ENCODE measurements around the gene MYCN. TPM values are rescaled to one million over a fixed set of nuclear protein-coding genes. Genes with fewer than 3 reads are reported as not detected.
A peak's percentile ranks its signal among the peaks of the same experiment; 100 is the strongest.

MYCN gene
- total RNA-seq, 1 experiment from 2014 or later, result 68.3 TPM

DNA sequence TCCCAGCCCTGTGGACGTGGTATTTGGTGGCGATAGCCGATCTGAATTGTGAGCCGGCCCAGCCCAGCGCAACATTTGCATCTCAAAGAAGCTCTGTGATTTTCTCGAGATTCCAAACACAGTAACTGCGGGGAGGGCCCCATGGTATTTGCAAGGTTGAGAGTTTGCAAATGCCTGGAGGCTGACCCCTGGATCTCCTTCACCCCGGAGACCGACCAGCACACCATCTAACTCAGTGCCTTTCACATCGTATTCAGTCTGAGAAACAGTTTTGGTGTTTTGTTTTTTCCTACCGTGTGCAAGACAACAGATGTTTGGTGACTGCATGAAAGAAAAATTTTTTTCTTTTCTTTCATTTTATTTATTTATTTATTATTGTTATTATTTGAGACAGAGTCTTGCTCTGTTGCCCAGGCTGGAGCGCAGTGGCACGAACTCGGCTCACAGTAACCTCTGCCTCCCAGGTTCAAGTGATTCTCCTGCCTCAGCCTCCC is 40.3 kb downstream of the MYCN start:
- peak; percentile 77 for TF ChIP-seq ZNF423 (CRISPR knock-in tag; IDR thresholded peaks at IDR 0.05)
- TF ChIP-seq, protein P1, sequence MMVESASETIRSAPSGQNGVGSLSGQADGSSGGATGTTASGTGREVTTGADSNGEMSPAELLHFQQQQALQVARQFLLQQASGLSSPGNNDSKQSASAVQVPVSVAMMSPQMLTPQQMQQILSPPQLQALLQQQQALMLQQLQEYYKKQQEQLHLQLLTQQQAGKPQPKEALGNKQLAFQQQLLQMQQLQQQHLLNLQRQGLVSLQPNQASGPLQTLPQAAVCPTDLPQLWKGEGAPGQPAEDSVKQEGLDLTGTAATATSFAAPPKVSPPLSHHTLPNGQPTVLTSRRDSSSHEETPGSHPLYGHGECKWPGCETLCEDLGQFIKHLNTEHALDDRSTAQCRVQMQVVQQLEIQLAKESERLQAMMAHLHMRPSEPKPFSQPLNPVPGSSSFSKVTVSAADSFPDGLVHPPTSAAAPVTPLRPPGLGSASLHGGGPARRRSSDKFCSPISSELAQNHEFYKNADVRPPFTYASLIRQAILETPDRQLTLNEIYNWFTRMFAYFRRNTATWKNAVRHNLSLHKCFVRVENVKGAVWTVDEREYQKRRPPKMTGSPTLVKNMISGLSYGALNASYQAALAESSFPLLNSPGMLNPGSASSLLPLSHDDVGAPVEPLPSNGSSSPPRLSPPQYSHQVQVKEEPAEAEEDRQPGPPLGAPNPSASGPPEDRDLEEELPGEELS (CRISPR knock-in tag; IDR thresholded peaks at IDR 0.05), result peak; percentile 87; the same call in 1 of the 2 replicates
- TF ChIP-seq, protein P2, sequence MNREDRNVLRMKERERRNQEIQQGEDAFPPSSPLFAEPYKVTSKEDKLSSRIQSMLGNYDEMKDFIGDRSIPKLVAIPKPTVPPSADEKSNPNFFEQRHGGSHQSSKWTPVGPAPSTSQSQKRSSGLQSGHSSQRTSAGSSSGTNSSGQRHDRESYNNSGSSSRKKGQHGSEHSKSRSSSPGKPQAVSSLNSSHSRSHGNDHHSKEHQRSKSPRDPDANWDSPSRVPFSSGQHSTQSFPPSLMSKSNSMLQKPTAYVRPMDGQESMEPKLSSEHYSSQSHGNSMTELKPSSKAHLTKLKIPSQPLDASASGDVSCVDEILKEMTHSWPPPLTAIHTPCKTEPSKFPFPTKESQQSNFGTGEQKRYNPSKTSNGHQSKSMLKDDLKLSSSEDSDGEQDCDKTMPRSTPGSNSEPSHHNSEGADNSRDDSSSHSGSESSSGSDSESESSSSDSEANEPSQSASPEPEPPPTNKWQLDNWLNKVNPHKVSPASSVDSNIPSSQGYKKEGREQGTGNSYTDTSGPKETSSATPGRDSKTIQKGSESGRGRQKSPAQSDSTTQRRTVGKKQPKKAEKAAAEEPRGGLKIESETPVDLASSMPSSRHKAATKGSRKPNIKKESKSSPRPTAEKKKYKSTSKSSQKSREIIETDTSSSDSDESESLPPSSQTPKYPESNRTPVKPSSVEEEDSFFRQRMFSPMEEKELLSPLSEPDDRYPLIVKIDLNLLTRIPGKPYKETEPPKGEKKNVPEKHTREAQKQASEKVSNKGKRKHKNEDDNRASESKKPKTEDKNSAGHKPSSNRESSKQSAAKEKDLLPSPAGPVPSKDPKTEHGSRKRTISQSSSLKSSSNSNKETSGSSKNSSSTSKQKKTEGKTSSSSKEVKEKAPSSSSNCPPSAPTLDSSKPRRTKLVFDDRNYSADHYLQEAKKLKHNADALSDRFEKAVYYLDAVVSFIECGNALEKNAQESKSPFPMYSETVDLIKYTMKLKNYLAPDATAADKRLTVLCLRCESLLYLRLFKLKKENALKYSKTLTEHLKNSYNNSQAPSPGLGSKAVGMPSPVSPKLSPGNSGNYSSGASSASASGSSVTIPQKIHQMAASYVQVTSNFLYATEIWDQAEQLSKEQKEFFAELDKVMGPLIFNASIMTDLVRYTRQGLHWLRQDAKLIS (CRISPR knock-in tag; IDR thresholded peaks at IDR 0.05; ENCODE audit: borderline replicate concordance), result peak; percentile 57; the same call in 1 of the 2 replicates
- peak; percentile 19; the same call in 1 of the 2 replicates for TF ChIP-seq FOXK1 (CRISPR knock-in tag; IDR thresholded peaks at IDR 0.05)
- peak; percentile 88; the same call in 1 of the 2 replicates for TF ChIP-seq TEAD1 (CRISPR knock-in tag; IDR thresholded peaks at IDR 0.05)
- no peak for TF ChIP-seq GRHL2 (CRISPR knock-in tag; IDR thresholded peaks at IDR 0.05; ENCODE audit: insufficient replicate concordance, severe bottlenecking)
- TF ChIP-seq, protein P3, sequence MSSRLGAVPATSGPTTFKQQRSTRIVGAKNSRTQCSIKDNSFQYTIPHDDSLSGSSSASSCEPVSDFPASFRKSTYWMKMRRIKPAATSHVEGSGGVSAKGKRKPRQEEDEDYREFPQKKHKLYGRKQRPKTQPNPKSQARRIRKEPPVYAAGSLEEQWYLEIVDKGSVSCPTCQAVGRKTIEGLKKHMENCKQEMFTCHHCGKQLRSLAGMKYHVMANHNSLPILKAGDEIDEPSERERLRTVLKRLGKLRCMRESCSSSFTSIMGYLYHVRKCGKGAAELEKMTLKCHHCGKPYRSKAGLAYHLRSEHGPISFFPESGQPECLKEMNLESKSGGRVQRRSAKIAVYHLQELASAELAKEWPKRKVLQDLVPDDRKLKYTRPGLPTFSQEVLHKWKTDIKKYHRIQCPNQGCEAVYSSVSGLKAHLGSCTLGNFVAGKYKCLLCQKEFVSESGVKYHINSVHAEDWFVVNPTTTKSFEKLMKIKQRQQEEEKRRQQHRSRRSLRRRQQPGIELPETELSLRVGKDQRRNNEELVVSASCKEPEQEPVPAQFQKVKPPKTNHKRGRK (CRISPR knock-in tag; IDR thresholded peaks at IDR 0.05; ENCODE audit: borderline replicate concordance), result no peak
- peak; percentile 86 for DNase-seq (ENCODE audit: low spot score)
- peaks cover 64% of the 10 kb centered on the region for H3K4me1 Mint-ChIP-seq
- ChIA-PET CTCF (interaction anchor here (0.8 to 2.1 kb wide), 3 partner anchors 16 to 54 kb away, joined by 3 to 11 read pairs (median 6); no protein-coding TSS in a partner anchor), POLR2A (interaction anchor here (1.0 to 1.3 kb wide), 3 partner anchors 39 to 124 kb away, joined by 4 to 8 read pairs (median 5); no protein-coding TSS in a partner anchor)
- H3K27ac Mint-ChIP-seq, result peak overlapping the region; percentile 85
- H3K27me3 Mint-ChIP-seq (ENCODE audit: low read depth), result no peaks in the 10 kb centered on the region
- no peak overlapping the region for H3K4me3 Mint-ChIP-seq
- H3K36me3 Mint-ChIP-seq, result no peaks in the 10 kb centered on the region
- peaks cover 3% of the 10 kb centered on the region for H3K9me3 Mint-ChIP-seq
- ATAC-seq, result peak; percentile 85

DNA sequence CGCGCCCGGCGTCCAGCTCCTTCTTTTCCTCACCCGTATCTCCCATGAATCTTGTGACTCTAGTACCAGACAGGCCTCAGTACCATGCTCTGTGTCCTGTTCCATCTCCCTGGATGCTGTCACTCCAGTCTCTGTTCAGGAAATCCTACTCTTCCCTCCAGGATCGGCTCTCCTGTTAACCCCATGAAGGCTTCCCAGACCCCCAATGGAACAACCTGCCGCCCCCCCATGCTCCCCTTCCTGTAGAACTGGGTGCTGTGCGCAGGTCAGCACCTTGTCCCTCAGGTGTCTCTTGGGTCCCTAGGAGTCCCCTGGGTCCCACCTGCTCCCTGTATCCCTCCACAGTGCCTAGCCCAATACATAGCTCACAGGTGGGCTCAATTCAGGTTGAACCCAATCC is 41.3 kb downstream of the MYCN start:
- peaks cover 54% of the 10 kb centered on the region for H3K4me1 Mint-ChIP-seq
- POLR2A ChIA-PET, result no interaction called here
- peak overlapping the region; percentile 84 for H3K27ac Mint-ChIP-seq
- no peaks in the 10 kb centered on the region for H3K36me3 Mint-ChIP-seq
- no peak for ATAC-seq
- CTCF ChIA-PET, result interaction anchor here (0.6 to 2.1 kb wide), 4 partner anchors 24 to 142 kb away, joined by 3 to 11 read pairs (median 3); partner anchors contain the start of gene MYCN
- H3K4me3 Mint-ChIP-seq, result no peak overlapping the region
- DNase-seq (ENCODE audit: low spot score), result no peak
- H3K9me3 Mint-ChIP-seq, result peaks cover 3% of the 10 kb centered on the region
- H3K27me3 Mint-ChIP-seq (ENCODE audit: low read depth), result no peaks in the 10 kb centered on the region
- TF ChIP-seq, protein P4, sequence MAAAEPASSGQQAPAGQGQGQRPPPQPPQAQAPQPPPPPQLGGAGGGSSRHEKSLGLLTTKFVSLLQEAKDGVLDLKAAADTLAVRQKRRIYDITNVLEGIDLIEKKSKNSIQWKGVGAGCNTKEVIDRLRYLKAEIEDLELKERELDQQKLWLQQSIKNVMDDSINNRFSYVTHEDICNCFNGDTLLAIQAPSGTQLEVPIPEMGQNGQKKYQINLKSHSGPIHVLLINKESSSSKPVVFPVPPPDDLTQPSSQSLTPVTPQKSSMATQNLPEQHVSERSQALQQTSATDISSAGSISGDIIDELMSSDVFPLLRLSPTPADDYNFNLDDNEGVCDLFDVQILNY (CRISPR knock-in tag; IDR thresholded peaks at IDR 0.05), result no peak
- TF ChIP-seq ZNF138 (CRISPR knock-in tag; conservative IDR thresholded peaks at IDR 0.05), result no peak
- TF ChIP-seq TEAD1 (CRISPR knock-in tag; IDR thresholded peaks at IDR 0.05), result no peak
- TF ChIP-seq ELF4 (CRISPR knock-in tag; IDR thresholded peaks at IDR 0.05; ENCODE audit: low read depth), result no peak
- TF ChIP-seq, protein P3 (CRISPR knock-in tag; IDR thresholded peaks at IDR 0.05; ENCODE audit: borderline replicate concordance), result no peak
- no peak for TF ChIP-seq IRF2 (CRISPR knock-in tag; IDR thresholded peaks at IDR 0.05; ENCODE audit: borderline replicate concordance, low read depth)
- TF ChIP-seq, protein P5, sequence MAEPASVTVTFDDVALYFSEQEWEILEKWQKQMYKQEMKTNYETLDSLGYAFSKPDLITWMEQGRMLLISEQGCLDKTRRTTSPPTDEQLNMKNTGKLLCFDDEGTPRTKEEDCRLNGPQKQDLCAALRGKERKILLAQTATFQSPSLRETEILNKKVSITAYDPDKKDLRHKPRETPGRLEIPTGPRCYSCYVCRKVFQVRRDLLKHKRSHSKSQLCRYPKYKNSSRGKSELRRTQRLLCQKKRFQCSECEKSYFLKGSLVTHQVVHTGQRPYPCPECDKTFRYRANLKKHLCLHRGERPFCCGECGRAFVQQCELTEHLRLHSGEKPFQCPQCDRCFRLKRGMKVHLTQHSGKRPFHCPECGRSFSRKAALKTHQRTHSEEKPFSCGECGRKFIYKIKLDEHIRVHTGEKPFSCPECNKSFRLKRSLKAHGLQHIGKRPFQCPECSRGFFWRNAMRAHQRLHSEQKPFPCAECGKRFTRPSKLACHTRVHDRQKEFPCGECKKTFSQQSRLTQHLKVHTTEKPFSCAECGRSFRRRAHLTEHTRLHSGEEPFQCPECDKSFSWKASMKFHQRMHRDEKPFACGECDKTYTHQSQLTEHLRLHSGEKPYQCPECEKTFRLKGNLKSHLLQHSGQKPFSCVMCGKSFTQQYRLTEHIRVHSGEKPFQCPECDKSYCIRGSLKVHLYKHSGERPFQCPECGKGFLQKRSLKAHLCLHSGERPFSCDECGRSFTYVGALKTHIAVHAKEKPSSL (CRISPR knock-in tag; conservative IDR thresholded peaks at IDR 0.05), result no peak
- no peak for TF ChIP-seq PRRX2 (CRISPR knock-in tag; IDR thresholded peaks at IDR 0.05)
- TF ChIP-seq, protein P6, sequence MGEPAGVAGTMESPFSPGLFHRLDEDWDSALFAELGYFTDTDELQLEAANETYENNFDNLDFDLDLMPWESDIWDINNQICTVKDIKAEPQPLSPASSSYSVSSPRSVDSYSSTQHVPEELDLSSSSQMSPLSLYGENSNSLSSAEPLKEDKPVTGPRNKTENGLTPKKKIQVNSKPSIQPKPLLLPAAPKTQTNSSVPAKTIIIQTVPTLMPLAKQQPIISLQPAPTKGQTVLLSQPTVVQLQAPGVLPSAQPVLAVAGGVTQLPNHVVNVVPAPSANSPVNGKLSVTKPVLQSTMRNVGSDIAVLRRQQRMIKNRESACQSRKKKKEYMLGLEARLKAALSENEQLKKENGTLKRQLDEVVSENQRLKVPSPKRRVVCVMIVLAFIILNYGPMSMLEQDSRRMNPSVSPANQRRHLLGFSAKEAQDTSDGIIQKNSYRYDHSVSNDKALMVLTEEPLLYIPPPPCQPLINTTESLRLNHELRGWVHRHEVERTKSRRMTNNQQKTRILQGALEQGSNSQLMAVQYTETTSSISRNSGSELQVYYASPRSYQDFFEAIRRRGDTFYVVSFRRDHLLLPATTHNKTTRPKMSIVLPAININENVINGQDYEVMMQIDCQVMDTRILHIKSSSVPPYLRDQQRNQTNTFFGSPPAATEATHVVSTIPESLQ (CRISPR knock-in tag; IDR thresholded peaks at IDR 0.05), result no peak
- TF ChIP-seq SOX15 (CRISPR knock-in tag; IDR thresholded peaks at IDR 0.05), result no peak
- TF ChIP-seq, protein P7, sequence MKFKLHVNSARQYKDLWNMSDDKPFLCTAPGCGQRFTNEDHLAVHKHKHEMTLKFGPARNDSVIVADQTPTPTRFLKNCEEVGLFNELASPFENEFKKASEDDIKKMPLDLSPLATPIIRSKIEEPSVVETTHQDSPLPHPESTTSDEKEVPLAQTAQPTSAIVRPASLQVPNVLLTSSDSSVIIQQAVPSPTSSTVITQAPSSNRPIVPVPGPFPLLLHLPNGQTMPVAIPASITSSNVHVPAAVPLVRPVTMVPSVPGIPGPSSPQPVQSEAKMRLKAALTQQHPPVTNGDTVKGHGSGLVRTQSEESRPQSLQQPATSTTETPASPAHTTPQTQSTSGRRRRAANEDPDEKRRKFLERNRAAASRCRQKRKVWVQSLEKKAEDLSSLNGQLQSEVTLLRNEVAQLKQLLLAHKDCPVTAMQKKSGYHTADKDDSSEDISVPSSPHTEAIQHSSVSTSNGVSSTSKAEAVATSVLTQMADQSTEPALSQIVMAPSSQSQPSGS (CRISPR knock-in tag; IDR thresholded peaks at IDR 0.05; ENCODE audit: borderline replicate concordance, low read depth), result no peak
- no peak for TF ChIP-seq TCF7 (CRISPR knock-in tag; IDR thresholded peaks at IDR 0.05; ENCODE audit: low read depth)

Data from WTC11 (cell line).